ENCODE measurements around the gene P3H1. TPM values are rescaled to one million over a fixed set of nuclear protein-coding genes. Genes with fewer than 3 reads are reported as not detected.
A peak's percentile ranks its signal among the peaks of the same experiment; 100 is the strongest.

The P3H1 gene
- total RNA-seq, 2 donors from 2014 or later: 21.0 to 52.1 TPM

DNA sequence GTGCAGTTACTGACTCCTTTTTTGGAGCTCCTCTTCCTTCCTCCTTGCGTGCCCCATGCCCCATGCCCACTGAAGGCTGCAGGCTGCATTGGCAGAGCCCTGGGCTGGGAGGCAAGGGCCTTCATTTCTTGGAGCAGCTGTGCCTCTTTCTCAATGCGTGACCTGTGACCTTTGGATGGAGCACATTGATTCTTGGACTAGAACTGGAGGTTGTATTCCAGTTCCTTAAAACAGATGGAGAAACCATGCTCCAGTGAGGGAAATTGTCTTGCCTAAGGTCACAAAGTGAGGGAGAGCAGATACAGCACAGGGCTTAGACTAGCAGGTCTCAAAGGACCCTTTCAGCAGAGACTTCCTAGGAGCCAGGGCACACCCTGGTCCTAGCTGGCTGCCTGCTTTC is 27.0 kb upstream of the P3H1 start:
- Histone ChIP-seq H3K36me3 (no peaks in the 10 kb centered on the region), H3K4me3 (no peak overlapping the region), H3K4me1 (replicated peaks) (no peaks in the 10 kb centered on the region), H3K27me3 (replicated peaks; ENCODE audit: insufficient read depth) (no peaks in the 10 kb centered on the region), H3K27ac (no peak overlapping the region), H3K9me3 (no peaks in the 10 kb centered on the region)
- intact Hi-C loops (cut with DNase I): no loop called here
- no peak for TF ChIP-seq POLR2A (IDR thresholded peaks at IDR 0.05)
- TF ChIP-seq, protein P1, sequence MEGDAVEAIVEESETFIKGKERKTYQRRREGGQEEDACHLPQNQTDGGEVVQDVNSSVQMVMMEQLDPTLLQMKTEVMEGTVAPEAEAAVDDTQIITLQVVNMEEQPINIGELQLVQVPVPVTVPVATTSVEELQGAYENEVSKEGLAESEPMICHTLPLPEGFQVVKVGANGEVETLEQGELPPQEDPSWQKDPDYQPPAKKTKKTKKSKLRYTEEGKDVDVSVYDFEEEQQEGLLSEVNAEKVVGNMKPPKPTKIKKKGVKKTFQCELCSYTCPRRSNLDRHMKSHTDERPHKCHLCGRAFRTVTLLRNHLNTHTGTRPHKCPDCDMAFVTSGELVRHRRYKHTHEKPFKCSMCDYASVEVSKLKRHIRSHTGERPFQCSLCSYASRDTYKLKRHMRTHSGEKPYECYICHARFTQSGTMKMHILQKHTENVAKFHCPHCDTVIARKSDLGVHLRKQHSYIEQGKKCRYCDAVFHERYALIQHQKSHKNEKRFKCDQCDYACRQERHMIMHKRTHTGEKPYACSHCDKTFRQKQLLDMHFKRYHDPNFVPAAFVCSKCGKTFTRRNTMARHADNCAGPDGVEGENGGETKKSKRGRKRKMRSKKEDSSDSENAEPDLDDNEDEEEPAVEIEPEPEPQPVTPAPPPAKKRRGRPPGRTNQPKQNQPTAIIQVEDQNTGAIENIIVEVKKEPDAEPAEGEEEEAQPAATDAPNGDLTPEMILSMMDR (IDR thresholded peaks at IDR 0.05): no peak
- no peak for TF ChIP-seq POLR2AphosphoS5 (IDR thresholded peaks at IDR 0.05)
- DNase-seq (ENCODE audit: low spot score): no peak
- 100% methylated on average over 2 of the region's 2 CpGs for WGBS

DNA sequence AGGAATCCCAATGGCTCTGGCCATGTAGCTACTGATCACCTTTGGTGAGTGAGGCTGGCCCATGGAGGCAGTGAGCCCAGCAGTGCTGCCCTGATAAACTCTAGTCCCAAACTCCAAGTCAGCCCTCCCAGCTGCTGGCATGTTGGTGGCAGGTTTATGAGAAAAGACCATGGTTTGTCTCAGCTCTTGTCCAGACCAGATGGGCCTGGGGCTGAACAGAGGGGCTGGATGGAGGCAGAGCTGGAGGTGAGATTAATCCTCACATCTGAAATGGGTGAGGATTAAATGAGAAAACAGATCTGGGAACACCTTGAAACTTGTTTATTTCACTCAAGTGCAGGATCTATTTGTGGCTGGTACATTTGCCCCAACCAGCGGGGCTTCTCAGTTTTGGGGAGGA is 21.2 kb upstream of the P3H1 start:
- intact Hi-C loops (cut with DNase I): no loop called here

DNA sequence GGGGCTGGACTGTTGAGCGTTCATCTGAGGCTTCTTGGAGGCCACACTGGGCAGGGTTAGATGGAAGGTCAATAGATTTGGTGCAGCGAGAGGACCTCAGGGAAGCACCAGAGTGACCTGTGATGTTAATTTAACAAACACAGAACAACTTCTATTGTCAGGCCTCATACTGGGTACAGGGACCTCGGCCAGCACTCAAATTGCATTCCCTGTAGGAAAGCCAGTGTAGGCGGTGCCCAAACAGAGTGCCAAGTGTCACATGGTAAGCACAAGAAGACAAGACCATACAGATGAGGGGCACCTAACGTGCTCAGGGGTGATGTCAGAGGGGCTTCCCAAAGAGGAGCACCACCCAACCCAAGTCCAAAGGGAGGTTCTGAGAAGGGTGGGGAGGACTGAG is 19.3 kb upstream of the P3H1 start:
- WGBS: 73% methylated on average over 5 of the region's 5 CpGs

More for the DNA sequence above, 21.2 kb upstream of the P3H1 start:
- 100% methylated on average over 1 of the region's 1 CpG for WGBS
- Histone ChIP-seq H3K4me1 (replicated peaks) (no peaks in the 10 kb centered on the region), H3K4me3 (no peak overlapping the region), H3K27me3 (replicated peaks; ENCODE audit: insufficient read depth) (no peaks in the 10 kb centered on the region), H3K36me3 (no peaks in the 10 kb centered on the region), H3K27ac (no peak overlapping the region), H3K9me3 (no peaks in the 10 kb centered on the region)
- DNase-seq (ENCODE audit: low spot score): no peak
- TF ChIP-seq, protein P1 (IDR thresholded peaks at IDR 0.05): no peak
- TF ChIP-seq POLR2AphosphoS5 (IDR thresholded peaks at IDR 0.05) (no peak), POLR2A (IDR thresholded peaks at IDR 0.05) (no peak)

DNA sequence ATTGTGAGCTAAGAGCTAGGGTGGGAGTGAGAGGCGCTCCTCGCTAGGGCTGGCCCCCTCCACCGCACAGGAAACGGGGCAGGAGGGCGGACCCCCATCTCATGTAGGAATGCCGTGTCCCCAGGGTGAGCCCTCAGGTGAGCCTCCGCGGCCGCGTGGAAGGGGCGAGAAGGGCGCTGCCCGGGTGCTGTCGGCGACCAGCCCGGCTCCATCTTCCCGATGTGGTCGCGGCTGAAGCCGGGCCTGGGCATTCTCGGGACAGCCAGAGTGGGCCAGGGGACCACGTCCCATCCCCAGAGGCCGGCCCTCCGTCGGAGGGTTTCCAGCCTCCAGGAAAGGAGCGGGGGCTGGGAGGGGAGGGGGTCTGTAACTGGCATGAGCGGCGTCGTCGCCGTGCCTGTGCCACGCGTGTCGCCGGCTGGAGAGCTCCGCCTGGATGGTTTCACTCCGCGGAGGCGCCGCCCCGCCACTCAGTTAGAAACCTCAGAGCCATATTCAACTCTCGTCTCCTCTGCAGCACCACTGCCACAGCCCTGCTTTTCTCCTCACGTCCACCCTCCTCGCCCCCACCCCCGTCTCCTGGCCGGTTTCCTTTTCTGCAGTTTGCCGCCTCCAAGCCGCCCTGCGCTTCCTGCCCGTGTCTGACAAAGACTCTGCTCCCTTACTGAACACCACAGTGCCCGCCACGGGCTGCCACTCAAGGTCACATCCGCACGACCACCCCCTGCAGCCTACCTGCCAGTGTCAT is 18.3 kb upstream of the P3H1 start, which contains the start of gene TMEM269:
Gene TMEM269, plus strand, starts transcription at position 46 of the 748 bp plus-strand sequence. CDS start 4,903 bp downstream, outside the sequence.
- 14% methylated on average over 30 of the region's 54 CpGs for WGBS
- intact Hi-C loops (cut with DNase I): no loop called here
- Histone ChIP-seq H3K9me3 (no peaks in the 10 kb centered on the region), H3K4me1 (replicated peaks) (no peaks in the 10 kb centered on the region), H3K4me3 (peak within 1 kb of the TSS; percentile 2 to 19), H3K27ac (no peak within 1 kb of the TSS), H3K36me3 (no peaks in the 10 kb centered on the region), H3K27me3 (replicated peaks; ENCODE audit: insufficient read depth) (no peaks in the 10 kb centered on the region)
- TF ChIP-seq POLR2A (IDR thresholded peaks at IDR 0.05) (no peak), POLR2AphosphoS5 (IDR thresholded peaks at IDR 0.05) (no peak)
- TF ChIP-seq, protein P1 (IDR thresholded peaks at IDR 0.05): no peak
- DNase-seq (ENCODE audit: low spot score): no peak

More for the DNA sequence above, 19.3 kb upstream of the P3H1 start:
- no peak for DNase-seq (ENCODE audit: low spot score)
- intact Hi-C loops (cut with DNase I): no loop called here
- no peak overlapping the region for H3K27ac ChIP-seq
- H3K27me3 ChIP-seq (replicated peaks; ENCODE audit: insufficient read depth): no peaks in the 10 kb centered on the region
- no peaks in the 10 kb centered on the region for H3K4me1 ChIP-seq (replicated peaks)
- no peak overlapping the region for H3K4me3 ChIP-seq
- H3K36me3 ChIP-seq: no peaks in the 10 kb centered on the region
- no peaks in the 10 kb centered on the region for H3K9me3 ChIP-seq
- TF ChIP-seq POLR2AphosphoS5 (IDR thresholded peaks at IDR 0.05): no peak
- TF ChIP-seq, protein P1 (IDR thresholded peaks at IDR 0.05): no peak
- TF ChIP-seq POLR2A (IDR thresholded peaks at IDR 0.05): no peak

DNA sequence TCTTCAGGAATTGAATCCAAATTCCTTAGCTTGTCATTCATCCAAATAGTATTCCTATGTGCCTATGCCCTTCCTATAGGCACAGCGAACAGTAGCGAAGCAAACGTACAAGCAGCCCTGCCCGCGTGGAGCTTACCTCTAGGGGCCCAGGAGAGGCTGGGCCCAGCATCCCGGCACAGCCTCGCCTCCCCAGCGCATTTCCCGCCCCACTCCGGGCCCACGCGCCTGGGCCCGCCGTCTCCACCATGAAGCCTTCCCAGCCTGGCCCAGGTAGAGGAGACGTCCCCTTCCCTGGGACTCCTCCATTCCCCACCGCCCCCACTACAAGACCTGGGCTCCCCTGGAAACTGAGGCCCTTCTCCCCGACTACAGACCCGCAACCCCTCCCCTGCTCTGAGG is 17.7 kb upstream of the P3H1 start:
- TF ChIP-seq, protein P1 (IDR thresholded peaks at IDR 0.05): no peak
- TF ChIP-seq POLR2AphosphoS5 (IDR thresholded peaks at IDR 0.05): no peak
- TF ChIP-seq POLR2A (IDR thresholded peaks at IDR 0.05): no peak
- H3K36me3 ChIP-seq: no peaks in the 10 kb centered on the region
- intact Hi-C loops (cut with DNase I): no loop called here
- H3K4me3 ChIP-seq: no peak overlapping the region
- no peaks in the 10 kb centered on the region for H3K27me3 ChIP-seq (replicated peaks; ENCODE audit: insufficient read depth)
- H3K27ac ChIP-seq: no peak overlapping the region
- H3K9me3 ChIP-seq: no peaks in the 10 kb centered on the region
- 80% methylated on average over 18 of the region's 18 CpGs for WGBS
- no peaks in the 10 kb centered on the region for H3K4me1 ChIP-seq (replicated peaks)
- DNase-seq (ENCODE audit: low spot score): no peak

Data from prostate gland (tissue), 2 donors.